ENCODE results near the gene NDST1. TPM values are rescaled to one million over a fixed set of nuclear protein-coding genes. Genes with fewer than 3 reads are reported as not detected.

The NDST1 gene
- total and polyA plus RNA-seq, 2 of the 8 experiments (the other 6 are each of a cell fraction or from before 2014, with no cell fraction given) = 27.0 to 72.0 TPM

DNA sequence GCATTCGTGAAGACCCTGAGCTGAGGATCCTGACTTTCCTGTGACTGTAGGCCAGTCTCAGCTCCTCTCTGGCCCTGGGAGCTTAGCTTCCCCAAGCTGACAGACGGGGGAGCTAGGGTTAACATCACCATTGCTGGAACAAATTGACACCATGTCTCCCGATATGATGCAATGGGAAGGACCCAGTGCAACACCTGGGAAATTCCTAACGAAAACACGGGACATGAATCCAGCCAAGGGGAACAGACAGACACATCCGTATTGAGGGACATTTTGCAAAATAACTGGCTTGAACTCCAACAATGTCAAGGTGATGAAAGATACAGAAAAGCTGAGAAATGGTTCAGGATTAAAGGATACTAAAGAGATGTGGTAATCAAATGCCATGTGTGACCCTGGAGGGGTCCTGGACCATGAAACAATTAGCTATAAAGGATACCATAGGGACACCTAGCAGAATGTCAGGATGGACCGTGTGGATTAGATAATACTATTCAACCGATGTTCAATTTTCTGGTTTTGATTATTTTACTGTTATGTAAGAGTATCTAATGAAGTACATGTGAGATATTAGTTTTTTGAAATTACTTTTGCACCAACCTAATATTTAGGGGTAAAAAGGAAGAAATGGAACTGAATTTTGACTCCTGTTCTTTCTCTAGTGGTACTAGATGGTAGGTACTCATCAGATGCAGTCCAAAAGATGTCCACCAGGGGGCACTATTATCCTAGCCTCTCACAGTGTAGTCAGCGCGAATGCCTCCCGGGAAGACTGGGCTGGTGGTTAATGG lies 52.7 kb downstream of the NDST1 start (continued):
- TF ChIP-seq, protein P1, sequence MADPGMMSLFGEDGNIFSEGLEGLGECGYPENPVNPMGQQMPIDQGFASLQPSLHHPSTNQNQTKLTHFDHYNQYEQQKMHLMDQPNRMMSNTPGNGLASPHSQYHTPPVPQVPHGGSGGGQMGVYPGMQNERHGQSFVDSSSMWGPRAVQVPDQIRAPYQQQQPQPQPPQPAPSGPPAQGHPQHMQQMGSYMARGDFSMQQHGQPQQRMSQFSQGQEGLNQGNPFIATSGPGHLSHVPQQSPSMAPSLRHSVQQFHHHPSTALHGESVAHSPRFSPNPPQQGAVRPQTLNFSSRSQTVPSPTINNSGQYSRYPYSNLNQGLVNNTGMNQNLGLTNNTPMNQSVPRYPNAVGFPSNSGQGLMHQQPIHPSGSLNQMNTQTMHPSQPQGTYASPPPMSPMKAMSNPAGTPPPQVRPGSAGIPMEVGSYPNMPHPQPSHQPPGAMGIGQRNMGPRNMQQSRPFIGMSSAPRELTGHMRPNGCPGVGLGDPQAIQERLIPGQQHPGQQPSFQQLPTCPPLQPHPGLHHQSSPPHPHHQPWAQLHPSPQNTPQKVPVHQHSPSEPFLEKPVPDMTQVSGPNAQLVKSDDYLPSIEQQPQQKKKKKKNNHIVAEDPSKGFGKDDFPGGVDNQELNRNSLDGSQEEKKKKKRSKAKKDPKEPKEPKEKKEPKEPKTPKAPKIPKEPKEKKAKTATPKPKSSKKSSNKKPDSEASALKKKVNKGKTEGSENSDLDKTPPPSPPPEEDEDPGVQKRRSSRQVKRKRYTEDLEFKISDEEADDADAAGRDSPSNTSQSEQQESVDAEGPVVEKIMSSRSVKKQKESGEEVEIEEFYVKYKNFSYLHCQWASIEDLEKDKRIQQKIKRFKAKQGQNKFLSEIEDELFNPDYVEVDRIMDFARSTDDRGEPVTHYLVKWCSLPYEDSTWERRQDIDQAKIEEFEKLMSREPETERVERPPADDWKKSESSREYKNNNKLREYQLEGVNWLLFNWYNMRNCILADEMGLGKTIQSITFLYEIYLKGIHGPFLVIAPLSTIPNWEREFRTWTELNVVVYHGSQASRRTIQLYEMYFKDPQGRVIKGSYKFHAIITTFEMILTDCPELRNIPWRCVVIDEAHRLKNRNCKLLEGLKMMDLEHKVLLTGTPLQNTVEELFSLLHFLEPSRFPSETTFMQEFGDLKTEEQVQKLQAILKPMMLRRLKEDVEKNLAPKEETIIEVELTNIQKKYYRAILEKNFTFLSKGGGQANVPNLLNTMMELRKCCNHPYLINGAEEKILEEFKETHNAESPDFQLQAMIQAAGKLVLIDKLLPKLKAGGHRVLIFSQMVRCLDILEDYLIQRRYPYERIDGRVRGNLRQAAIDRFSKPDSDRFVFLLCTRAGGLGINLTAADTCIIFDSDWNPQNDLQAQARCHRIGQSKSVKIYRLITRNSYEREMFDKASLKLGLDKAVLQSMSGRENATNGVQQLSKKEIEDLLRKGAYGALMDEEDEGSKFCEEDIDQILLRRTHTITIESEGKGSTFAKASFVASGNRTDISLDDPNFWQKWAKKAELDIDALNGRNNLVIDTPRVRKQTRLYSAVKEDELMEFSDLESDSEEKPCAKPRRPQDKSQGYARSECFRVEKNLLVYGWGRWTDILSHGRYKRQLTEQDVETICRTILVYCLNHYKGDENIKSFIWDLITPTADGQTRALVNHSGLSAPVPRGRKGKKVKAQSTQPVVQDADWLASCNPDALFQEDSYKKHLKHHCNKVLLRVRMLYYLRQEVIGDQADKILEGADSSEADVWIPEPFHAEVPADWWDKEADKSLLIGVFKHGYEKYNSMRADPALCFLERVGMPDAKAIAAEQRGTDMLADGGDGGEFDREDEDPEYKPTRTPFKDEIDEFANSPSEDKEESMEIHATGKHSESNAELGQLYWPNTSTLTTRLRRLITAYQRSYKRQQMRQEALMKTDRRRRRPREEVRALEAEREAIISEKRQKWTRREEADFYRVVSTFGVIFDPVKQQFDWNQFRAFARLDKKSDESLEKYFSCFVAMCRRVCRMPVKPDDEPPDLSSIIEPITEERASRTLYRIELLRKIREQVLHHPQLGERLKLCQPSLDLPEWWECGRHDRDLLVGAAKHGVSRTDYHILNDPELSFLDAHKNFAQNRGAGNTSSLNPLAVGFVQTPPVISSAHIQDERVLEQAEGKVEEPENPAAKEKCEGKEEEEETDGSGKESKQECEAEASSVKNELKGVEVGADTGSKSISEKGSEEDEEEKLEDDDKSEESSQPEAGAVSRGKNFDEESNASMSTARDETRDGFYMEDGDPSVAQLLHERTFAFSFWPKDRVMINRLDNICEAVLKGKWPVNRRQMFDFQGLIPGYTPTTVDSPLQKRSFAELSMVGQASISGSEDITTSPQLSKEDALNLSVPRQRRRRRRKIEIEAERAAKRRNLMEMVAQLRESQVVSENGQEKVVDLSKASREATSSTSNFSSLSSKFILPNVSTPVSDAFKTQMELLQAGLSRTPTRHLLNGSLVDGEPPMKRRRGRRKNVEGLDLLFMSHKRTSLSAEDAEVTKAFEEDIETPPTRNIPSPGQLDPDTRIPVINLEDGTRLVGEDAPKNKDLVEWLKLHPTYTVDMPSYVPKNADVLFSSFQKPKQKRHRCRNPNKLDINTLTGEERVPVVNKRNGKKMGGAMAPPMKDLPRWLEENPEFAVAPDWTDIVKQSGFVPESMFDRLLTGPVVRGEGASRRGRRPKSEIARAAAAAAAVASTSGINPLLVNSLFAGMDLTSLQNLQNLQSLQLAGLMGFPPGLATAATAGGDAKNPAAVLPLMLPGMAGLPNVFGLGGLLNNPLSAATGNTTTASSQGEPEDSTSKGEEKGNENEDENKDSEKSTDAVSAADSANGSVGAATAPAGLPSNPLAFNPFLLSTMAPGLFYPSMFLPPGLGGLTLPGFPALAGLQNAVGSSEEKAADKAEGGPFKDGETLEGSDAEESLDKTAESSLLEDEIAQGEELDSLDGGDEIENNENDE (IDR thresholded peaks at IDR 0.05; ENCODE audit: insufficient replicate concordance, low read length) = no peak
- TF ChIP-seq NRF1 (IDR thresholded peaks at IDR 0.05; ENCODE audit: low read depth, low read length) (no peak), RNF2 (IDR thresholded peaks at IDR 0.05; ENCODE audit: borderline replicate concordance, low read depth, low read length, missing control alignments, poor library complexity, severe bottlenecking) (no peak), RXRA (IDR thresholded peaks at IDR 0.05; ENCODE audit: insufficient read depth, low read depth, low read length) (no peak), RBBP5 (IDR thresholded peaks at IDR 0.05; ENCODE audit: borderline replicate concordance, low read depth, low read length) (no peak), TBP (IDR thresholded peaks at IDR 0.05; ENCODE audit: low read depth, low read length) (no peak), BACH1 (IDR thresholded peaks at IDR 0.05; ENCODE audit: low read length) (no peak)
- TF ChIP-seq, protein P2, sequence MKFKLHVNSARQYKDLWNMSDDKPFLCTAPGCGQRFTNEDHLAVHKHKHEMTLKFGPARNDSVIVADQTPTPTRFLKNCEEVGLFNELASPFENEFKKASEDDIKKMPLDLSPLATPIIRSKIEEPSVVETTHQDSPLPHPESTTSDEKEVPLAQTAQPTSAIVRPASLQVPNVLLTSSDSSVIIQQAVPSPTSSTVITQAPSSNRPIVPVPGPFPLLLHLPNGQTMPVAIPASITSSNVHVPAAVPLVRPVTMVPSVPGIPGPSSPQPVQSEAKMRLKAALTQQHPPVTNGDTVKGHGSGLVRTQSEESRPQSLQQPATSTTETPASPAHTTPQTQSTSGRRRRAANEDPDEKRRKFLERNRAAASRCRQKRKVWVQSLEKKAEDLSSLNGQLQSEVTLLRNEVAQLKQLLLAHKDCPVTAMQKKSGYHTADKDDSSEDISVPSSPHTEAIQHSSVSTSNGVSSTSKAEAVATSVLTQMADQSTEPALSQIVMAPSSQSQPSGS (IDR thresholded peaks at IDR 0.05; ENCODE audit: low read length) = peak; percentile 91
